Stimulated activated naive CD8-positive, alpha-beta T cell treated with anti-CD3 and anti-CD28 coated beads, Interleukin-15, amount 100 ng/mL, for 72 hours (primary cell): ENCODE measurements around the gene CCL13.

Experiments
- ATAC-seq: fragments of 150-1000 bp; cut with Tn5 transposase; 2 replicates; pipeline ENCODE4 v1.10.0; 2021; ENCODE audit warnings: mild to moderate bottlenecking, moderate library complexity
- DNase-seq, 2 donors: peaks; one replicate each; pipeline ENCODE4 v3.0.0; 2021 to 2022
- H3K27ac Mint-ChIP-seq, 2 donors: one replicate each; pipeline ENCODE4 v1.8.0; 2022; ENCODE audit warnings: mild to moderate bottlenecking in 2 of 2, mixed read lengths in 2 of 2, moderate library complexity in 2 of 2
- H3K27me3 Mint-ChIP-seq: one replicate; pipeline ENCODE4 v1.8.0; 2022; ENCODE audit warnings: mixed read lengths
- H3K4me1 Mint-ChIP-seq: one replicate; pipeline ENCODE4 v1.8.0; 2022; ENCODE audit warnings: mild to moderate bottlenecking, mixed read lengths
- H3K4me3 Mint-ChIP-seq, 2 donors: one replicate each; pipeline ENCODE4 v1.8.0; 2022; ENCODE audit warnings: mild to moderate bottlenecking in 2 of 2, mixed read lengths in 2 of 2, moderate library complexity in 1 of 2
- H3K9me3 Mint-ChIP-seq, 2 donors: one replicate each; pipeline ENCODE4 v1.8.0; 2022; ENCODE audit warnings: mixed read lengths in 2 of 2

The CCL13 gene

GRCh38 chr17:34352191-34352590, 4.1 kb upstream of the CCL13 start:
- no peaks in the 10 kb centered on the region for H3K9me3 Mint-ChIP-seq
- H3K4me3 Mint-ChIP-seq, result no peak overlapping the region

GRCh38 chr17:34354637-34355036, 1.6 kb upstream of the CCL13 start:
- peaks cover 8% of the 10 kb centered on the region for H3K27me3 Mint-ChIP-seq
- no peak overlapping the region for H3K27ac Mint-ChIP-seq
- H3K4me1 Mint-ChIP-seq, result no peaks in the 10 kb centered on the region
- no peaks in the 10 kb centered on the region for H3K9me3 Mint-ChIP-seq
- ATAC-seq (no peak), DNase-seq (no peak)
- no peak overlapping the region for H3K4me3 Mint-ChIP-seq

More at GRCh38 chr17:34352191-34352590, 4.1 kb upstream of the CCL13 start:
- no peak for ATAC-seq
- no peak for DNase-seq
- H3K27me3 Mint-ChIP-seq, result peaks cover 20% of the 10 kb centered on the region
- H3K4me1 Mint-ChIP-seq, result no peaks in the 10 kb centered on the region
- no peak overlapping the region for H3K27ac Mint-ChIP-seq

GRCh38 chr17:34357398-34357797, 1.1 kb downstream of the CCL13 start:
- Mint-ChIP-seq H3K9me3 (no peaks in the 10 kb centered on the region), H3K4me3 (no peak overlapping the region)
- ATAC-seq, result no peak

GRCh38 chr17:34358631-34359030, 2.4 kb downstream of the CCL13 start:
- ATAC-seq, result no peak
- peaks cover 24% of the 10 kb centered on the region for H3K27me3 Mint-ChIP-seq
- H3K4me1 Mint-ChIP-seq, result no peaks in the 10 kb centered on the region

More at GRCh38 chr17:34357398-34357797, 1.1 kb downstream of the CCL13 start:
- H3K4me1 Mint-ChIP-seq, result no peaks in the 10 kb centered on the region
- H3K27me3 Mint-ChIP-seq, result peaks cover 16% of the 10 kb centered on the region
- DNase-seq, result no peak
- peak overlapping the region in 1 of 2 donors; percentile 37 for H3K27ac Mint-ChIP-seq

GRCh38 chr17:34360601-34361270, 4.5 kb downstream of the CCL13 start:
- DNase-seq (no peak), ATAC-seq (no peak)
- no peak overlapping the region for H3K27ac Mint-ChIP-seq
- H3K4me1 Mint-ChIP-seq, result peaks cover 9% of the 10 kb centered on the region
- no peak overlapping the region for H3K4me3 Mint-ChIP-seq
- H3K9me3 Mint-ChIP-seq, result no peaks in the 10 kb centered on the region
- peaks cover 37% of the 10 kb centered on the region for H3K27me3 Mint-ChIP-seq

More at GRCh38 chr17:34358631-34359030, 2.4 kb downstream of the CCL13 start:
- Mint-ChIP-seq H3K9me3 (no peaks in the 10 kb centered on the region), H3K4me3 (no peak overlapping the region), H3K27ac (no peak overlapping the region)
- no peak for DNase-seq

GRCh38 chr17:34361478-34362061, 5.3 kb downstream of the CCL13 start:
- Mint-ChIP-seq H3K4me3 (no peak overlapping the region), H3K27me3 (peaks cover 39% of the 10 kb centered on the region), H3K4me1 (peaks cover 15% of the 10 kb centered on the region), H3K9me3 (no peaks in the 10 kb centered on the region), H3K27ac (peak overlapping the region in 1 of 2 donors; percentile 64)
- DNase-seq, result peak; percentile 71 to 79
- ATAC-seq, result peak; percentile 92

- peaks cover 15% of the 10 kb centered on the region for H3K4me1 Mint-ChIP-seq
- H3K27me3 Mint-ChIP-seq, result peaks cover 39% of the 10 kb centered on the region
- no peak within 1 kb of the TSS for H3K4me3 Mint-ChIP-seq
- peak within 1 kb of the TSS in 1 of 2 donors; percentile 85 for H3K27ac Mint-ChIP-seq
- no peaks in the 10 kb centered on the region for H3K9me3 Mint-ChIP-seq
- ATAC-seq, result no peak
- DNase-seq, result no peak
These were observed 6.9 kb downstream of the CCL13 start, which contains the start of gene CCL1 for GRCh38 chr17:34363183-34363661. CCL1 (minus strand) TSS chr17:34363233; CDS start chr17:34363161, 72 bp downstream.

- peaks cover 15% of the 10 kb centered on the region for H3K4me1 Mint-ChIP-seq
- ATAC-seq, result no peak
- no peak overlapping the region for H3K4me3 Mint-ChIP-seq
These were observed 8.5 kb downstream of the CCL13 start for GRCh38 chr17:34364751-34365150.

GRCh38 chr17:34365340-34365739, 9.1 kb downstream of the CCL13 start:
- Mint-ChIP-seq H3K27me3 (peaks cover 39% of the 10 kb centered on the region), H3K4me3 (no peak overlapping the region), H3K4me1 (peaks cover 21% of the 10 kb centered on the region), H3K27ac (no peak overlapping the region), H3K9me3 (no peaks in the 10 kb centered on the region)
- ATAC-seq (no peak), DNase-seq (no peak)

More at GRCh38 chr17:34364751-34365150, 8.5 kb downstream of the CCL13 start:
- H3K27me3 Mint-ChIP-seq, result peaks cover 39% of the 10 kb centered on the region
- H3K9me3 Mint-ChIP-seq, result no peaks in the 10 kb centered on the region
- no peak for DNase-seq
- H3K27ac Mint-ChIP-seq, result no peak overlapping the region

GRCh38 chr17:34366010-34366409, 9.7 kb downstream of the CCL13 start:
- Mint-ChIP-seq H3K4me1 (peaks cover 27% of the 10 kb centered on the region), H3K4me3 (no peak overlapping the region), H3K9me3 (no peaks in the 10 kb centered on the region), H3K27me3 (peaks cover 39% of the 10 kb centered on the region), H3K27ac (no peak overlapping the region)
- DNase-seq (no peak), ATAC-seq (no peak)

GRCh38 chr17:34366529-34367107, 10.3 kb downstream of the CCL13 start:
- DNase-seq (no peak), ATAC-seq (no peak)
- Mint-ChIP-seq H3K4me3 (no peak overlapping the region), H3K27ac (no peak overlapping the region), H3K27me3 (peaks cover 39% of the 10 kb centered on the region), H3K9me3 (no peaks in the 10 kb centered on the region), H3K4me1 (peaks cover 33% of the 10 kb centered on the region)

- ATAC-seq (no peak), DNase-seq (no peak)
- Mint-ChIP-seq H3K4me3 (no peak overlapping the region), H3K27me3 (peaks cover 28% of the 10 kb centered on the region), H3K9me3 (no peaks in the 10 kb centered on the region), H3K27ac (peak overlapping the region in 1 of 2 donors; percentile 89), H3K4me1 (peaks cover 34% of the 10 kb centered on the region)
These were observed 11.4 kb downstream of the CCL13 start for GRCh38 chr17:34367486-34368195.

- Mint-ChIP-seq H3K27ac (no peak overlapping the region), H3K4me1 (peaks cover 34% of the 10 kb centered on the region), H3K27me3 (peaks cover 28% of the 10 kb centered on the region), H3K4me3 (no peak overlapping the region), H3K9me3 (no peaks in the 10 kb centered on the region)
- ATAC-seq, result no peak
- DNase-seq, result no peak
These were observed 12.1 kb downstream of the CCL13 start for GRCh38 chr17:34368196-34368945.

GRCh38 chr17:34368946-34369500, 12.7 kb downstream of the CCL13 start:
- Mint-ChIP-seq H3K4me1 (peaks cover 34% of the 10 kb centered on the region), H3K4me3 (no peak overlapping the region)

GRCh38 chr17:34369571-34369970, 13.3 kb downstream of the CCL13 start:
- Mint-ChIP-seq H3K4me3 (no peak overlapping the region), H3K9me3 (no peaks in the 10 kb centered on the region)
- ATAC-seq, result no peak

More at GRCh38 chr17:34368946-34369500, 12.7 kb downstream of the CCL13 start:
- Mint-ChIP-seq H3K27me3 (peaks cover 29% of the 10 kb centered on the region), H3K27ac (no peak overlapping the region), H3K9me3 (no peaks in the 10 kb centered on the region)
- no peak for DNase-seq
- no peak for ATAC-seq

More at GRCh38 chr17:34369571-34369970, 13.3 kb downstream of the CCL13 start:
- no peak for DNase-seq
- H3K4me1 Mint-ChIP-seq, result peaks cover 34% of the 10 kb centered on the region
- no peak overlapping the region for H3K27ac Mint-ChIP-seq
- H3K27me3 Mint-ChIP-seq, result peaks cover 24% of the 10 kb centered on the region
